Keratinocyte (primary cell): ENCODE results near the gene VPS18. TPM values are rescaled to one million over a fixed set of nuclear protein-coding genes. Genes with fewer than 3 reads are reported as not detected.

Experiments used
- DNase-seq: peaks from one replicate; pipeline ENCODE4 v3.0.0-alpha.2; 2011; ENCODE audit warnings: low read depth, missing footprints, low spot score
- FAIRE-seq: peaks from 2 replicates; lab custom pipeline; 2011; peaks lifted over from hg19 to GRCh38; lab: Jason Lieb, UNC
- H2AFZ ChIP-seq: 2 replicates; pipeline ENCODE4 v1.6.0; 2012; ENCODE audit warnings: low read length, control low read depth, inconsistent platforms; ENCODE audit not compliant: control insufficient read depth
- H3K27ac ChIP-seq: 2 replicates; pipeline ENCODE4 v1.5.1; 2011; ENCODE audit warnings: low read length; ENCODE audit not compliant: control insufficient read depth, insufficient read depth
- H3K27me3 ChIP-seq: 3 replicates; pipeline ENCODE4 v1.6.0; 2011; ENCODE audit warnings: low read length; ENCODE audit not compliant: control insufficient read depth, insufficient read depth; ENCODE audit errors: extremely low read depth
- H3K36me3 ChIP-seq, 2 experiments: 2 replicates in 1 of 2; 3 replicates in 1 of 2; pipeline ENCODE4 v1.5.1; 2011; ENCODE audit warnings: low read length in 2 of 2, mild to moderate bottlenecking in 1 of 2; ENCODE audit not compliant: control insufficient read depth in 2 of 2, insufficient read depth in 2 of 2; ENCODE audit errors: extremely low read depth in 1 of 2
- H3K4me1 ChIP-seq: 3 replicates; pipeline ENCODE4 v1.5.1; 2011; ENCODE audit warnings: low read length; ENCODE audit not compliant: control insufficient read depth, insufficient read depth; ENCODE audit errors: extremely low read depth
- H3K4me2 ChIP-seq: 3 replicates; pipeline ENCODE4 v1.6.0; 2011; ENCODE audit warnings: low read depth, low read length; ENCODE audit not compliant: control insufficient read depth, insufficient read depth; ENCODE audit errors: extremely low read depth
- H3K4me3 ChIP-seq, 3 experiments: fragments of 200-600 bp in 1 of 3; sonication (generic) in 1 of 3; 2 replicates in 2 of 3; 3 replicates in 1 of 3; pipeline ENCODE4 v1.5.1; 2011 to 2016; ENCODE audit warnings: low read length in 3 of 3, mild to moderate bottlenecking in 3 of 3, control low read depth in 2 of 3, inconsistent platforms in 1 of 3, low read depth in 1 of 3, mixed read lengths in 1 of 3, mixed run types in 1 of 3, moderate library complexity in 1 of 3; ENCODE audit not compliant: control insufficient read depth in 2 of 3, insufficient read depth in 2 of 3; ENCODE audit errors: extremely low read depth in 1 of 3
- H3K79me2 ChIP-seq: 2 replicates; pipeline ENCODE4 v1.6.0; 2012; ENCODE audit warnings: low read length; ENCODE audit not compliant: control insufficient read depth, insufficient read depth
- H3K9ac ChIP-seq: 3 replicates; pipeline ENCODE4 v1.6.0; 2011; ENCODE audit warnings: low read length; ENCODE audit not compliant: control insufficient read depth, insufficient read depth; ENCODE audit errors: extremely low read depth
- H3K9me1 ChIP-seq: 3 replicates; pipeline ENCODE4 v1.6.0; 2011; ENCODE audit warnings: low read length; ENCODE audit not compliant: control insufficient read depth, insufficient read depth; ENCODE audit errors: extremely low read depth
- H3K9me3 ChIP-seq: 2 replicates; pipeline ENCODE4 v1.5.1; 2012; ENCODE audit warnings: low read depth, low read length; ENCODE audit not compliant: control insufficient read depth
- H4K20me1 ChIP-seq: 3 replicates; pipeline ENCODE4 v1.6.0; 2011; ENCODE audit warnings: low read length; ENCODE audit not compliant: control insufficient read depth, insufficient read depth; ENCODE audit errors: extremely low read depth
- EZH2 ChIP-seq: IDR thresholded peaks from one replicate; pipeline ENCODE4 v1.6.1; 2012; ENCODE audit warnings: inconsistent platforms, mild to moderate bottlenecking, low read length, moderate library complexity
- dilution Hi-C: fragments of 300-500 bp; cut with MboI; formaldehyde crosslinking; loops from one replicate; pipeline ENCODE4 v1.7.0; 2020; ENCODE audit warnings: low sequenced_read_pairs; ENCODE audit not compliant: extremely low pct_ligation_motif_present
- polyA minus RNA-seq, 3 experiments: library from RNA; depleted of rRNA, polyadenylated mRNA; stranded (reverse); fragments of >200 nt; gene quantifications; 1 replicate in 1 of 3; 2 replicates in 1 of 3; 3 replicates in 1 of 3; pipeline ENCODE4 v1.2.3, GENCODE V29; 2011
- polyA plus RNA-seq, 5 experiments: library from polyadenylated mRNA; depleted of rRNA in 3 of 5; stranded (reverse) in 3 of 5; stranded (forward) in 1 of 5; unstranded in 1 of 5; fragments of >200 nt; gene quantifications; 1 replicate in 1 of 5; 2 replicates in 3 of 5; 3 replicates in 1 of 5; pipeline versions ENCODE4 v1.2.1 to v1.2.3, GENCODE V29; 2011 to 2012; ENCODE audit warnings: missing spikeins in 2 of 5, low read depth in 1 of 5, low replicate concordance in 1 of 5
- TF ChIP-seq, protein P1 (sequence below), 3 experiments: IDR thresholded peaks in 1 of 3; conservative IDR thresholded peaks in 1 of 3; optimal IDR thresholded peaks in 1 of 3; 2 replicates in 2 of 3; 3 replicates in 1 of 3; pipeline versions ENCODE3 to v1.5.1; 2011; ENCODE audit warnings: low read length in 3 of 3, mild to moderate bottlenecking in 3 of 3, moderate library complexity in 2 of 3, control low read depth in 1 of 3, inconsistent platforms in 1 of 3; ENCODE audit not compliant: insufficient read depth in 2 of 3; ENCODE audit errors: extremely low read depth in 1 of 3

The VPS18 gene
- polyA plus RNA-seq, result 11.6 to 21.1 TPM (median 18.2 TPM) in 3 replicates
- polyA plus RNA-seq (2011; ENCODE audit: low read depth), result 5.7 TPM
- 9.4 and 15.1 TPM in 2 replicates for polyA plus RNA-seq (2011; cell fraction: cytosol; rRNA removed)
- polyA plus RNA-seq (2011; cell fraction: nucleus; rRNA removed), result 29.3 and 35.6 TPM in 2 replicates
- 14.4 and 20.6 TPM in 2 replicates for polyA plus RNA-seq (2012; ENCODE audit: low replicate concordance)
- polyA minus RNA-seq, result 41.6 to 68.4 TPM (median 60.3 TPM) in 3 replicates
- polyA minus RNA-seq (2011; cell fraction: cytosol; rRNA and poly(A)+ RNA removed), result 44.7 TPM
- polyA minus RNA-seq (2011; cell fraction: nucleus; rRNA and poly(A)+ RNA removed), result 59.2 and 60.0 TPM in 2 replicates

- no peaks in the 10 kb centered on the region for H3K9me3 ChIP-seq
- H3K4me2 ChIP-seq, result peak within 1 kb of the TSS; percentile 97
- H3K36me3 ChIP-seq, result peaks cover 2 to 6% of the 10 kb centered on the region in 2 experiments
- H3K79me2 ChIP-seq, result peaks cover 16% of the 10 kb centered on the region
- FAIRE-seq, result peak; percentile 65
- H3K27ac ChIP-seq, result peak within 1 kb of the TSS; percentile 96
- dilution Hi-C loops, result no loop called here
- TF ChIP-seq, protein P1, sequence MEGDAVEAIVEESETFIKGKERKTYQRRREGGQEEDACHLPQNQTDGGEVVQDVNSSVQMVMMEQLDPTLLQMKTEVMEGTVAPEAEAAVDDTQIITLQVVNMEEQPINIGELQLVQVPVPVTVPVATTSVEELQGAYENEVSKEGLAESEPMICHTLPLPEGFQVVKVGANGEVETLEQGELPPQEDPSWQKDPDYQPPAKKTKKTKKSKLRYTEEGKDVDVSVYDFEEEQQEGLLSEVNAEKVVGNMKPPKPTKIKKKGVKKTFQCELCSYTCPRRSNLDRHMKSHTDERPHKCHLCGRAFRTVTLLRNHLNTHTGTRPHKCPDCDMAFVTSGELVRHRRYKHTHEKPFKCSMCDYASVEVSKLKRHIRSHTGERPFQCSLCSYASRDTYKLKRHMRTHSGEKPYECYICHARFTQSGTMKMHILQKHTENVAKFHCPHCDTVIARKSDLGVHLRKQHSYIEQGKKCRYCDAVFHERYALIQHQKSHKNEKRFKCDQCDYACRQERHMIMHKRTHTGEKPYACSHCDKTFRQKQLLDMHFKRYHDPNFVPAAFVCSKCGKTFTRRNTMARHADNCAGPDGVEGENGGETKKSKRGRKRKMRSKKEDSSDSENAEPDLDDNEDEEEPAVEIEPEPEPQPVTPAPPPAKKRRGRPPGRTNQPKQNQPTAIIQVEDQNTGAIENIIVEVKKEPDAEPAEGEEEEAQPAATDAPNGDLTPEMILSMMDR (optimal IDR thresholded peaks at IDR 0.05 in 1 of 3, IDR thresholded peaks at IDR 0.05 in 1 of 3, conservative IDR thresholded peaks at IDR 0.05 in 1 of 3; ENCODE audit: extremely low read depth in 1 of 3, insufficient read depth in 2 of 3, low read length in 3 of 3), result peak; percentile 68 to 98 (median 87)
- no peak for TF ChIP-seq EZH2
- no peaks in the 10 kb centered on the region for H4K20me1 ChIP-seq
- H3K9ac ChIP-seq, result peak within 1 kb of the TSS; percentile 98
- peak within 1 kb of the TSS; percentile 92 for H2AFZ ChIP-seq
- no peak for DNase-seq
- H3K4me3 ChIP-seq, result peak within 1 kb of the TSS; percentile 94 to 96 (median 95)
- no peaks in the 10 kb centered on the region for H3K9me1 ChIP-seq
- H3K27me3 ChIP-seq, result no peaks in the 10 kb centered on the region
- peaks cover 15% of the 10 kb centered on the region for H3K4me1 ChIP-seq
These were observed at the start of gene VPS18 for GRCh38 chr15:40893733-40894680. VPS18 (plus strand) TSS chr15:40894450; CDS start chr15:40894769, 319 bp downstream.

DNA sequence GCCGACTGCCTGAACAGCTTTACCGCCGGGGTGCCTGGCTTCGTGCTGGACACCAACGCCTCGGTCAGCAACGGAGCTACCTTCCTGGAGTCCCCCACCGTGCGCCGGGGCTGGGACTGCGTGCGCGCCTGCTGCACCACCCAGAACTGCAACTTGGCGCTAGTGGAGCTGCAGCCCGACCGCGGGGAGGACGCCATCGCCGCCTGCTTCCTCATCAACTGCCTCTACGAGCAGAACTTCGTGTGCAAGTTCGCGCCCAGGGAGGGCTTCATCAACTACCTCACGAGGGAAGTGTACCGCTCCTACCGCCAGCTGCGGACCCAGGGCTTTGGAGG lies 49.6 kb upstream of the VPS18 start:
- no peak for DNase-seq
- FAIRE-seq, result no peak
- H3K79me2 ChIP-seq, result peaks cover 51% of the 10 kb centered on the region

More for the DNA sequence above, 49.6 kb upstream of the VPS18 start:
- dilution Hi-C loops, result no loop called here
- H3K4me2 ChIP-seq, result peak overlapping the region; percentile 97
- no peaks in the 10 kb centered on the region for H3K27me3 ChIP-seq
- H3K4me1 ChIP-seq, result peaks cover 42% of the 10 kb centered on the region
- TF ChIP-seq, protein P1 (optimal IDR thresholded peaks at IDR 0.05 in 1 of 3, IDR thresholded peaks at IDR 0.05 in 1 of 3, conservative IDR thresholded peaks at IDR 0.05 in 1 of 3; ENCODE audit: extremely low read depth in 1 of 3, insufficient read depth in 2 of 3, low read length in 3 of 3), result no peak
- no peak for TF ChIP-seq EZH2
- H3K9ac ChIP-seq, result peak overlapping the region; percentile 85
- peak overlapping the region; percentile 92 for H3K27ac ChIP-seq
- peak overlapping the region; percentile 79 to 99 (median 95) for H3K4me3 ChIP-seq
- H3K36me3 ChIP-seq, result peaks cover 3 to 20% of the 10 kb centered on the region in 2 experiments
- peaks cover 4% of the 10 kb centered on the region for H3K9me1 ChIP-seq
- peaks cover 21% of the 10 kb centered on the region for H4K20me1 ChIP-seq
- no peaks in the 10 kb centered on the region for H3K9me3 ChIP-seq
- peak overlapping the region; percentile 64 for H2AFZ ChIP-seq
